HPDE6-E6E7 (cell line): ENCODE data around the gene ADAMTSL1.

Experiments used
- DNase-seq: peaks from one replicate; pipeline ENCODE4 v3.0.0; 2011; ENCODE audit warnings: missing footprints; ENCODE audit errors: extremely low spot score

ADAMTSL1 gene

DNA sequence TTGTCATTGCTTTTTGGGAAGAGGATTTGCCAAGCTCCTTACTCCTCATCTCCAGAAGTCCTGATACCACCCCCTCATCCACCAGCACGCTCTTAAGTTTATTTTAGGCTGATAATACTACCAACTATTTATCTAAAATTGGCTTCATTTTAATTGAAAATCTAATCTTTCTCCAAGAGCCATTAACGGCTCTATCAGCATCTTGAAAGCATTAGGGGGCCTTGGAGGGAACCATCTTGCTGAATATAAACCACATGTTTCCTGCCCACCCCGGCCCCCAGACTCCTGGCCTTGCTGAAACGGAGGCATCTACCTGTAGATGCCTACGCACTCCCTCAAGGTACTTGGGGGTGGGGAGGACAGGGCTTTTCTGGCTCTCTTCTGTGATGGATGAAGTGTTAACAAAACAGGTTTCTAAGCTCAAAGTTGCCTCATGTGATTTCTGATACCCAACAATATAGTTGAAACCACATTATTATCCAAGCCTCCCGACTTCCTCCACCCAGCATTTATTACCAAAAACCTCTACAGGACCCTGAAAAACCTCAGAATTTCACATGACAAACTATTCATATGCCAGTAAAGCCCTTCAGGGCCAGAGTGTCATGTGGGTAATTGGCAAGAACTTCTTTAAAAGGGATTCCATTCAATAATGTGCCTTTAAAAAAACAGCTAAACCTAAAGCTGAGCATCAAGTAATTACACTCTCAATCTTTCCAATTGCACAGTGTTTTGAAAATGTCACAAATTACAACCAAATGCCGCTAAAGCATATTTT, 462.3 kb downstream of the ADAMTSL1 start:
- no peak for DNase-seq

DNA sequence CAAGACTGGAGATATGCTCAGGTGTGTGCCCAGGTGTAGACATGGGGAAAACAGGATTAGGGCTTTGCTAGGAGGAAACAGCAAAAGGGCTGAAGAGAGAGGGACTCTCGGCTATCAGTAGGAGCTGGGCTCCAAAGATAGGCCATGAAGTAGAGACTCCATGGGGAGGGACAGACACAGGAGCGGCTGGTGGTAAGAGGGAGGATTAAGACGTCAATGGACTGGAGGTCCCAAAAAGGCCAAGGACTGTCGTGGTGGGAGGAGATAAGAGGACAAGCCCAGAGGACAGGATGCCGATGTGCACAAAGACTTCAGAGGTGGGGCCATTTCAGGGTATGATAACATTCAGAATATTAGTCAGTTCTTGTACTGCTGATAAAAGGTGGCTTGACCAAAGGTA, 466.0 kb downstream of the ADAMTSL1 start:
- DNase-seq = no peak

DNA sequence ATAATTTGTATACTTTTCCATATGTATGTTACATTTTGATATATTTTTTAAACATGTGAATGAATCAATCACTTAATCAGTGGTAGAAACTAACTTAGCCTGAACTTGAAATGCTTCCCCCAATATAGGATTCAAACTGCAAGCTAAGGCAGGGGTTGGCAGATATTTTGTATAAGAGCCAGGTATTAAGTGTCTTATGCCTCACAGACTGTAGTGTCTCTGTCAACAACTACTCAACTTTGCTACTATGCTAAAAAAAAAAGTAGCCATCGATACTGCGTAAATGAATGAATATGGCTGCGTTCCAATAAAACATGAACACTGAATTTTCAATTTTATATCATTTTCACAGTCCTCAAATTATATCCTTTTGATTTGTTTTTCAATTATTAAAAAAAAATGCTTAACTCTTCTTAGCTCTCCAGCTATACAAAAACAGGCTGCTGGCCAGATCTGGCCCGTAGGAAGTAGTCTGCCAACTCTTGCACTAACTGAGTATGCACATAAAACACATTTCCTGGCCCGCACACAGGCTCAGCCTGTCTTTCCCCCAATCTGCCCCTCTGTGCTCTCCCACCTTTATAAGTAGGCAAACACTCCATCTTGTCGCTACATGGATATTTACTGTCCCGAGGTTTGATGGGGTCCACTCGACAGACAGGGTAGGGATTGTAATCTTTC, 467.2 kb downstream of the ADAMTSL1 start:
- no peak for DNase-seq

GRCh38 chr9:18942801-18943200, 468.8 kb downstream of the ADAMTSL1 start:
- DNase-seq = no peak

- no peak for DNase-seq
Observed at GRCh38 chr9:18947892-18948339, 474.0 kb downstream of the ADAMTSL1 start.

DNA sequence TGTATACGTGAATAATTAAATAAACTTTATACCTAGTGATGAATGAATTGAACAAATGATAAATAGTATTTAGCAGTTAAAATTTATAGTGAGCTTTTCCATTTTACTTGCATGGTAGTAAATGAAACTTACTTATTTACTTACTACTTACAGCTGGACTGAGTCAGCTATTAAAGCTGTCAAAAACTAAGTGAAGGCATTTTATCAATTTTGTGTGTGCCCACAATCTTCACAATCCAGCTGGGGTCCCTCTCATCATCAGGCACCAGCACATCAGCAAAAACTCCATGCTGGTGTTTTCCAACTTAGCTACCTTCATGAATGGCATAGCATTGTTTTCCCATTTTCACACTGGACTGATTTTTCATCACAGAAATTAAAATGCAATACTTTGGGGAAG, 478.0 kb downstream of the ADAMTSL1 start:
- no peak for DNase-seq

GRCh38 chr9:18955626-18956025, 481.7 kb downstream of the ADAMTSL1 start:
- DNase-seq = no peak
